ENCODE measurements around the gene GRIA1. TPM values are rescaled to one million over a fixed set of nuclear protein-coding genes. Genes with fewer than 3 reads are reported as not detected.

GRIA1 gene
- total RNA-seq, 2 donors from 2014 or later = 2.7 TPM; not detected in 1

- intact Hi-C loops (cut with DNase I) = no loop called here
- TF ChIP-seq POLR2A (IDR thresholded peaks at IDR 0.05) (no peak), CTCF (IDR thresholded peaks at IDR 0.05) (no peak), POLR2AphosphoS5 (IDR thresholded peaks at IDR 0.05) (no peak)
- WGBS = 73% methylated on average over 6 of the region's 6 CpGs
- no peaks in the 10 kb centered on the region for H3K27me3 ChIP-seq (replicated peaks; ENCODE audit: insufficient read depth)
- DNase-seq (ENCODE audit: low spot score) = no peak
- H3K36me3 ChIP-seq = no peaks in the 10 kb centered on the region
- H3K27ac ChIP-seq = no peak overlapping the region
- no peaks in the 10 kb centered on the region for H3K9me3 ChIP-seq
- no peaks in the 10 kb centered on the region for H3K4me1 ChIP-seq (replicated peaks)
- H3K4me3 ChIP-seq = no peak overlapping the region
Observed at GRCh38 chr5:153672347-153673090, 182.0 kb downstream of the GRIA1 start.

GRCh38 chr5:153674356-153674755 is 183.9 kb downstream of the GRIA1 start:
- DNase-seq (ENCODE audit: low spot score) = no peak
- no peaks in the 10 kb centered on the region for H3K4me1 ChIP-seq (replicated peaks)
- no peak overlapping the region for H3K27ac ChIP-seq
- TF ChIP-seq CTCF (IDR thresholded peaks at IDR 0.05) (no peak), POLR2A (IDR thresholded peaks at IDR 0.05) (no peak), POLR2AphosphoS5 (IDR thresholded peaks at IDR 0.05) (no peak)
- no peaks in the 10 kb centered on the region for H3K27me3 ChIP-seq (replicated peaks; ENCODE audit: insufficient read depth)
- H3K36me3 ChIP-seq = no peaks in the 10 kb centered on the region
- H3K9me3 ChIP-seq = no peaks in the 10 kb centered on the region
- no peak overlapping the region for H3K4me3 ChIP-seq
- 38% methylated on average over 4 of the region's 4 CpGs for WGBS
- intact Hi-C loops (cut with DNase I) = no loop called here

- intact Hi-C loops (cut with DNase I) = no loop called here
- Histone ChIP-seq H3K27me3 (replicated peaks; ENCODE audit: insufficient read depth) (no peaks in the 10 kb centered on the region), H3K9me3 (no peaks in the 10 kb centered on the region), H3K36me3 (no peaks in the 10 kb centered on the region), H3K4me3 (no peak overlapping the region), H3K4me1 (replicated peaks) (no peaks in the 10 kb centered on the region), H3K27ac (no peak overlapping the region)
- TF ChIP-seq POLR2AphosphoS5 (IDR thresholded peaks at IDR 0.05) = no peak
- TF ChIP-seq POLR2A (IDR thresholded peaks at IDR 0.05) = no peak
- TF ChIP-seq CTCF (IDR thresholded peaks at IDR 0.05) = no peak
- WGBS = 57% methylated on average over 3 of the region's 3 CpGs
- no peak for DNase-seq (ENCODE audit: low spot score)
Observed at GRCh38 chr5:153676406-153676805, 185.9 kb downstream of the GRIA1 start.

GRCh38 chr5:153676821-153677220 is 186.4 kb downstream of the GRIA1 start:
- no peak for DNase-seq (ENCODE audit: low spot score)
- WGBS = 83% methylated on average over 7 of the region's 7 CpGs

More at GRCh38 chr5:153676821-153677220, 186.4 kb downstream of the GRIA1 start:
- H3K36me3 ChIP-seq = no peaks in the 10 kb centered on the region
- intact Hi-C loops (cut with DNase I) = no loop called here
- no peak overlapping the region for H3K27ac ChIP-seq
- H3K27me3 ChIP-seq (replicated peaks; ENCODE audit: insufficient read depth) = no peaks in the 10 kb centered on the region
- H3K4me1 ChIP-seq (replicated peaks) = no peaks in the 10 kb centered on the region
- no peak overlapping the region for H3K4me3 ChIP-seq
- H3K9me3 ChIP-seq = no peaks in the 10 kb centered on the region
- no peak for TF ChIP-seq POLR2A (IDR thresholded peaks at IDR 0.05)
- no peak for TF ChIP-seq CTCF (IDR thresholded peaks at IDR 0.05)
- no peak for TF ChIP-seq POLR2AphosphoS5 (IDR thresholded peaks at IDR 0.05)
